ENCODE measurements around the gene SORCS2. TPM values are rescaled to one million over a fixed set of nuclear protein-coding genes. Genes with fewer than 3 reads are reported as not detected.

The SORCS2 gene
- total and polyA plus RNA-seq, 2 of the 8 experiments (the other 6 are each of a cell fraction or from before 2014, with no cell fraction given) = 0.36 to 1.8 TPM

GRCh38 chr4:7514281-7514680, 321.9 kb downstream of the SORCS2 start (continued):
- TF ChIP-seq USF2 (IDR thresholded peaks at IDR 0.05; ENCODE audit: low read length) (no peak), ZNF274 (IDR thresholded peaks at IDR 0.05; ENCODE audit: borderline replicate concordance, extremely low read depth, low read length) (no peak)
